ENCODE results near the gene WDR76.

The WDR76 gene

GRCh38 chr15:43893956-43894355 lies 67.2 kb downstream of the WDR76 start:
- in situ Hi-C loops (cut with HindIII; ENCODE audit: low pct_unique_long_range_greater_than_20kb, low sequenced_read_pairs) = no loop called here
- no peak for TF ChIP-seq JUND (IDR thresholded peaks at IDR 0.05; ENCODE audit: low read depth)
- no peak for DNase-seq (ENCODE audit: low read depth in 1 of 2, low spot score in 1 of 2)

DNA sequence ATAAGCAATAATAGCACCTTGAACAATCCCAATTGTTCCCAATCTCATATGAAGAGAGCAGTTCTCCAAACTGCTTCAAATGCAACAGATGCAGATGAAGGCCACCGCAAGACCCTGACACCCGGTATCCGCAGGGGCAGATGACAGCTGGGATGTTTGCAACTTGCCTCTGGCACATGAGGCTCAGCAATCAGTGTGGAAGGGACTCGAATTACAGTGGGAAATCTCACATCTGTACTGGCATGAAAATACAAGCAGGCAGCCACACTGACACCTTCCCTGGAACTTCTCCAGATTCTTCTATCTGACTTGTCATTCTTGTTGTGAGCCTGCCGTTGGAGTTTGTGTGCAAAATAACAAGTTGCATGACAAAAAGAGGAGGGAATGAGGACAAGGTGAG lies 68.8 kb downstream of the WDR76 start:
- DNase-seq (ENCODE audit: low read depth in 1 of 2, low spot score in 1 of 2) = no peak
- no peak for TF ChIP-seq JUND (IDR thresholded peaks at IDR 0.05; ENCODE audit: low read depth)
- in situ Hi-C loops (cut with HindIII; ENCODE audit: low pct_unique_long_range_greater_than_20kb, low sequenced_read_pairs) = no loop called here

GRCh38 chr15:43896543-43896942 lies 69.7 kb downstream of the WDR76 start:
- no peak for TF ChIP-seq JUND (IDR thresholded peaks at IDR 0.05; ENCODE audit: low read depth)
- in situ Hi-C loops (cut with HindIII; ENCODE audit: low pct_unique_long_range_greater_than_20kb, low sequenced_read_pairs) = no loop called here
- no peak for DNase-seq (ENCODE audit: low read depth in 1 of 2, low spot score in 1 of 2)

DNA sequence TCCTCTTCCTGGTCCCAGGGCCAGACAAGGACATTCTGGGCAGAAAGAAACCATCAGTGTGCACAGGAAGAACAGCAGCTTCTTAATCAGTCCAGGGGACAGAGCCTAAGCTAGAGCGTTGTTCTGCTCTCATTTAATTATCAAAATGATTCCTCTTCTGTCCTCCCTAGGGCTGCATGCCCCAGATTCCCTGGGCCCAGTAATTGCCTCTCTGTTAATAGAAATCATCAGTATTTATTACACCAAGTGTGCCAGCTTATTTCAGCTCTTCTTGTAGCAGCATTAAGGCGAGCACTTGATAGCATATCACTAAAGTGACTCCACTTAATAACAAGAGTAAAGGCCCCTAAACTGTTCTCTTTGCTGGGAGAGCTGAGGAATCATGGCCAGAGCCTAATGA lies 72.1 kb downstream of the WDR76 start:
- in situ Hi-C loops (cut with HindIII; ENCODE audit: low pct_unique_long_range_greater_than_20kb, low sequenced_read_pairs) = no loop called here
- TF ChIP-seq JUND (IDR thresholded peaks at IDR 0.05; ENCODE audit: low read depth) = no peak
- no peak for DNase-seq (ENCODE audit: low read depth in 1 of 2, low spot score in 1 of 2)

DNA sequence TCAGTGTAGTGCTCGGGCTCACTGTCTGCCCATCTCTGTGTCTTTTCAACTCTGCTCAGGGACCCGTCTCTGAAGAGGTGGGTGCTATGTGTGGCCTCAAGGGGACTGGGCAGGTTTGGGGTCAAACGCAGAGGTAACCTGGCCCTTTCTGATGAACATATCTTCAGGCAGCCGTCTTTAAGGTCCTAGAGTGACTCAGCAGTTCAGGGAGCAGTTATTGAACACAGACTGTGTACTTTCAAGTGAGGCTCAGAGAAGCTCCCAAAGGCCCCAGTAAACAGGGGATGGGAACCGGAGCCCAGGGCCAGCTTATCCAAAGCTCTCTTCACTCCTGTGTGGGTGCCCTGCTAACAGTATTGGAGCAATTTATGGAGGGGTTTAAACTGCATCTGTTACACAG lies 73.1 kb downstream of the WDR76 start:
- no peak for DNase-seq (ENCODE audit: low read depth in 1 of 2, low spot score in 1 of 2)
- no peak for TF ChIP-seq JUND (IDR thresholded peaks at IDR 0.05; ENCODE audit: low read depth)
- in situ Hi-C loops (cut with HindIII; ENCODE audit: low pct_unique_long_range_greater_than_20kb, low sequenced_read_pairs) = no loop called here

- no peak for TF ChIP-seq JUND (IDR thresholded peaks at IDR 0.05; ENCODE audit: low read depth)
- in situ Hi-C loops (cut with HindIII; ENCODE audit: low pct_unique_long_range_greater_than_20kb, low sequenced_read_pairs) = no loop called here
- DNase-seq (ENCODE audit: low read depth in 1 of 2, low spot score in 1 of 2) = no peak
Observed at GRCh38 chr15:43900996-43901395, 74.2 kb downstream of the WDR76 start.

GRCh38 chr15:43901495-43901894 lies 74.7 kb downstream of the WDR76 start:
- in situ Hi-C loops (cut with HindIII; ENCODE audit: low pct_unique_long_range_greater_than_20kb, low sequenced_read_pairs) = no loop called here
- no peak for DNase-seq (ENCODE audit: low read depth in 1 of 2, low spot score in 1 of 2)
- no peak for TF ChIP-seq JUND (IDR thresholded peaks at IDR 0.05; ENCODE audit: low read depth)

DNA sequence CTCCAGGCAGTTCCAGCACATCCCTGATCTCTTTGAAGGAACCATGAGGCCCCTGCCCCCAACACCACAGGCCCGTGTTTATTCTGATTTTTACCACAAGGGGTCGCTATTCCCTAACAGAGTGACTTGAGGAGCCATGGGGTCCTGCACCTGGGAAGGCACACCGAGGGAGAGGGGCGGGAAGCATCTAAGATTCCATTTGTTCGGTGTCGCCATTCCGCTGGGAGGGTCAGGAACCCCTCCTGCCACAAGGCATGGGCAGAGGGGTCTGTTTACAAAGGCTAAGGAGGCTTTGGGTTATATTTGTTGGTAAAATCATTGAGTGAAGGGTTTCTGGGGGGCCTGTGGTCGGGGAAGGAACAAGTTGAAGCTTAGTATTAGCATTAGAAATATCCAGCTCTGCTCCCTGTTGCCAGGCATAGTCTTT lies 77.1 kb downstream of the WDR76 start:
- in situ Hi-C loops (cut with HindIII; ENCODE audit: low pct_unique_long_range_greater_than_20kb, low sequenced_read_pairs) = no loop called here
- DNase-seq (ENCODE audit: low read depth in 1 of 2, low spot score in 1 of 2) = peak; percentile 53 to 76
- TF ChIP-seq JUND (IDR thresholded peaks at IDR 0.05; ENCODE audit: low read depth) = no peak

DNA sequence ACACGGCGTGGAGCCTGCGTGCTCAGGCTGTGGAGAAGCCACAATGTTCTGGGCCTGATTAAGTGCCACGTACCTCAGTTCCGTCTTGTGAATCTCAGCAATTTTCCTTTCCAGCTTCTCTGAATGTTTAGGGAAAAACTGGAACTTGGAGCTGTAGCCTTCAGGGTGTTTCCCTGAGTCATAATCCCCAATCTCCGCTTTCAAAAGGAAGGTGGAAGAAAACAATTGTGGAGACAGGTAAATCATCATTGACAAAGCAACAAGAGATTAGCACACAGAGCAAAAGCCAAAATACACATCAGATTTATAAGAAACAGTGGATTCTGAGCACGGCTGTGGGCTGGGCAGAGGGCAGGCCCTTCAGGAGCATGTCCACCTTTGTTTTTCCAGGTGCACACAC lies 79.0 kb downstream of the WDR76 start:
- in situ Hi-C loops (cut with HindIII; ENCODE audit: low pct_unique_long_range_greater_than_20kb, low sequenced_read_pairs) = no loop called here
- DNase-seq (ENCODE audit: low read depth in 1 of 2, low spot score in 1 of 2) = no peak
- TF ChIP-seq JUND (IDR thresholded peaks at IDR 0.05; ENCODE audit: low read depth) = no peak

DNA sequence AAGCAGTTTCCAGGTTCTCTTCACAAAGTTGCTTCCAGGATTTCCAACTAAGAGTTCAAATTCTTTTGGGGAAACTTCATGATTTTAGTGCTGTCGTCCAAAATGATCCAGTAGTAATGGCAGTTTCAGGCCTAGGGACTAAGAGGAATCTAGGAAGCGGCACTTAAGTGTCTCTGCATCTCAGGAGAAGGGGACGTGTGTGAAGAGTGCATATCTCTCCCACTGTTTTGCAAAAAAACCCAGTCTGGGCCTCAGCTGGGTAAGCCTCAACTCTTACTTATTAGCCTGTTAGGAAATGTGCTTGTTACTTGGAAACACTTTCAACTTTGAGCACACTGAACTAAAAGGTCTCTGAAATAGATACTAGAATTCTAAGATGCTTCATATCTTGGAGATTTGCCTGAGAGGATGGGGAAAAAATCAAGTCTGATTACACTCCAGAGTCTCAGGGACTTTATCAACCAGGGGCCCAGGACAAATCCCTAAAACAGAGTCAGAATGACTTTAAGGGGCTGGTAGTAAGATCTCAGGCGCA lies 81.8 kb downstream of the WDR76 start:
- no peak for DNase-seq (ENCODE audit: low read depth in 1 of 2, low spot score in 1 of 2)
- in situ Hi-C loops (cut with HindIII; ENCODE audit: low pct_unique_long_range_greater_than_20kb, low sequenced_read_pairs) = no loop called here
- TF ChIP-seq JUND (IDR thresholded peaks at IDR 0.05; ENCODE audit: low read depth) = no peak

GRCh38 chr15:43911235-43911781 lies 84.5 kb downstream of the WDR76 start:
- DNase-seq (ENCODE audit: low read depth in 1 of 2, low spot score in 1 of 2) = no peak
- TF ChIP-seq JUND (IDR thresholded peaks at IDR 0.05; ENCODE audit: low read depth) = no peak
- in situ Hi-C loops (cut with HindIII; ENCODE audit: low pct_unique_long_range_greater_than_20kb, low sequenced_read_pairs) = no loop called here

DNA sequence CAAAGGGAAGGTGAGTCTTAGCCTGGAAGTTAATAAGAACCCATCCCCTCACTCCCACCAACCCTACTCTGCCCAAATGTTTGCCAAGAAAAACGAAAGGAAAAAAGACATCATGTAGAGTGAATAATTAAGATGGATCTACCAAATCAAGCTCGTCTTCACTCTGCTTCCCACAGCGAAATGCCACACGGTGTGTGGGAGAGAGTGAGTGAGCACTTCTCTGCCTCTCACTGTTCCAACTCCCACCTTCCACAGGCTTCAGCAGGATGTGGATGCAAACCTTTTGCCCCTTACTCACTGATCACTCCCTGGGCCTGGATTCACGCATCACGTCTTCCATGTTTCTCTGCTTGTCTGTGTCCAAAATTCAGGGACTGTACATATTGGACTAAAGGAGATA lies 85.4 kb downstream of the WDR76 start:
- no peak for TF ChIP-seq JUND (IDR thresholded peaks at IDR 0.05; ENCODE audit: low read depth)
- in situ Hi-C loops (cut with HindIII; ENCODE audit: low pct_unique_long_range_greater_than_20kb, low sequenced_read_pairs) = no loop called here
- no peak for DNase-seq (ENCODE audit: low read depth in 1 of 2, low spot score in 1 of 2)

GRCh38 chr15:43913026-43913780 lies 86.4 kb downstream of the WDR76 start:
- in situ Hi-C loops (cut with HindIII; ENCODE audit: low pct_unique_long_range_greater_than_20kb, low sequenced_read_pairs) = no loop called here
- DNase-seq (ENCODE audit: low read depth in 1 of 2, low spot score in 1 of 2) = no peak
- TF ChIP-seq JUND (IDR thresholded peaks at IDR 0.05; ENCODE audit: low read depth) = no peak

Measured in T47D (cell line).